ENCODE measurements around the gene FKBP2.
A peak's percentile ranks its signal among the peaks of the same experiment; 100 is the strongest.
"Not testable (repeated sequence)": the region's sequence is repeated elsewhere in the genome, so short reads cannot be mapped to it uniquely, and the experiment has no call there.

Gene FKBP2

DNA sequence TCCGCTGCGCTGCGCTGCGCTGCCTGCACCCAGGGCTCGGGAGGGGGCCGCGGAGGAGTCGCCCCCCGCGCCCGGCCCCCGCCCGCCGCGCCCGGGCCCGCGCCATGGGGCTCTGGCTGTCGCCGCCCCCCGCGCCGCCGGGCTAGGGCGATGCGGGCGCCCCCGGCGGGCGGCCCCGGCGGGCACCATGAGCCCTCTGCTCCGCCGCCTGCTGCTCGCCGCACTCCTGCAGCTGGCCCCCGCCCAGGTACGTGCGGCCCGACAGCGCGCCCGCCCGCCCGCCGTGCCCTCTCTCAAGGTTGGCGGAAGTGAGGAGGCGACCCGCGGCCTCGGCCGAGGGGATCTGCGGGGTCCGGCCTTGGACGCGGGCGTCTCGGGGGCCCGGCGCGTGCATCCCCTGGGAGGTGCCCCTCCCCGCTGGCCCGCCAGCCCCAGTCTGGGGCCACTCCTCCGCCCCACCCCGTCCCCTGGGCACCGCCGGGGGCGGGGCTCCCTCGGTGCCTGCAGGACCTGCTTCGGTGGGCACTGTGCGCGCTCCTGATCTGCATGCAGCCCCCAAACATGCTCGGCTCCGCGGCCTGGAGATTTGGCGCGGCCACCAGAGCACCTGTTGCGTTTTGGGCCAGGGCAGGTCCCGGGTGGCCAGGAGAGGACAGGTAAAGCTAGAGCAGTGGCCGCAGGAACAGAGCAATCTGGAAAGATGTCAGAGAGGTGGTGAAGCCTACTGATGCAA, 6.1 kb upstream of the FKBP2 start:
- DNase-seq (ENCODE audit: low spot score): peak; percentile 65

DNA sequence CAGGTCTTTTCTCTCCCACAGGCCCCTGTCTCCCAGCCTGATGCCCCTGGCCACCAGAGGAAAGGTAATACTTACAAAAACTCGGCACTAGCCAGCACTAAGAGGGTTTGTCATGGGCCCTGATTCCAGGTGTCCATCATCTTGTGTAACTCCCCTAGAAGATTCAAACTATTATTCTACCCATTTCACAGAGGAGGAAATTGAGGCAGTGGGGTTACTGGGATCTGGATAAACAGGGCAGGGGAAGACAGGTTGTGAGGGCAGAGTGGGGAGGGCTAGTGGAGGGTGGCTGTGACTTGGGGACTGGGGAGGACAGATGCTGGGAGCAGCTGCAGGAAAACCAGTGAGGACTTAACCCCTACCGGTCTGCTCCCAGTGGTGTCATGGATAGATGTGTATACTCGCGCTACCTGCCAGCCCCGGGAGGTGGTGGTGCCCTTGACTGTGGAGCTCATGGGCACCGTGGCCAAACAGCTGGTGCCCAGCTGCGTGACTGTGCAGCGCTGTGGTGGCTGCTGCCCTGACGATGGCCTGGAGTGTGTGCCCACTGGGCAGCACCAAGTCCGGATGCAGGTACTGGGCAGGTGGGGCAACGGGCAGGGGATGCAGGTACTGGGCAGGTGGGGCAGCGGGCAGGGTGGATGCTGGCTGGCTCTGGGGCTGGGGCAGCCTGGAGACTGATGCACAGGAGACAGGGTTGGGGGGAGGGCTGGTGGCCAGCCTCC, 5.3 kb upstream of the FKBP2 start:
- no peak for DNase-seq (ENCODE audit: low spot score)

DNA sequence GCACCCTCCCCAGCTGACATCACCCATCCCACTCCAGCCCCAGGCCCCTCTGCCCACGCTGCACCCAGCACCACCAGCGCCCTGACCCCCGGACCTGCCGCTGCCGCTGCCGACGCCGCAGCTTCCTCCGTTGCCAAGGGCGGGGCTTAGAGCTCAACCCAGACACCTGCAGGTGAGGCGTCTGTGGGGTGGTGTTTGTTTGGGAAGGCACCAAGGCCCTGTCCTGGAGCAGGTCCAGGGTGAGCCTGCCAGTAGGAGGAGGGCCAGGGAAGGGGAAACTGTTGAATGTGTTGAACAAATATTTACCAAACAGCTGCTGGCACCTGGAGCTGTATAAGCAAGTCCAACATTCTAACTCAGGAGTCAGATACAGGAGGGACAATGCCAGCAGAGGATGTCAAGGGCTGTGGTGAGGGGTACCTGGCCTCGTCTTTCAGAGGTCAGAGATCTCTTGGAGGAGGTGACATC, 3.4 kb upstream of the FKBP2 start:
- DNase-seq (ENCODE audit: low spot score): no peak

DNA sequence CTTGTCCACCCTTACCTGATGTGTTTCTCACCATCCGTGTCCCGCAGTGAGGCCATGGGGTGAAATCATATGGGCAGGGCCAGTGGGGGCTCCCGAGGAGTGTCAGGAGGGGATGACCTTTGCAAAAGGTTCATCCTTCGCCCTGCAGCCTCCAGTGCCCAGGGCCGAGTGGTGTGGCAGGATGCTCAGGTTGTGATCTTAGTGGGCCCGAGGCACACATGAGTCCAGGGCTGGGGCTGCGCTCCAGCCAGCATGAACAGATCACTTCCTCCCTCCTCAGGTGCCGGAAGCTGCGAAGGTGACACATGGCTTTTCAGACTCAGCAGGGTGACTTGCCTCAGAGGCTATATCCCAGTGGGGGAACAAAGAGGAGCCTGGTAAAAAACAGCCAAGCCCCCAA, 2.8 kb upstream of the FKBP2 start:
- no peak for DNase-seq (ENCODE audit: low spot score)

DNA sequence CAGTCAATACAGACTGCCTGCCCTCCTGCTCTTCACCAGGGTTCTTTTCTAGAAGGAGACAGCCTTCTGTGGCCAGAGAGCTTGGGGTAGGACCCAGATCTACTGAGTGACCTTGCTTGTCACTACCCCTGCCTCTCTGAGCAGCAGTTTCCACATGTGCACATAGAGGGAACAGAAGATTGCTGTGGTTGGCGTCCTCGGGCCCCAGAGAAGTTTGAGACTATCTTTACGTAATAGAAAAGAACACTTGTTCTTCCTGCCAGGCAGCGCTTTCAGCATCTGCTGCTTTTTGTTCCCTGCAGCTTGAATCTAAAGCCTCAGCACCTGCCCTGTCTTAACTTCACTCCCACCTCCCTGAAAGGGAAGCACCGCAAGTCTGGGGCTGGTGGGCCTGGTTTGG, 1.9 kb upstream of the FKBP2 start:
- no peak for DNase-seq (ENCODE audit: low spot score)

DNA sequence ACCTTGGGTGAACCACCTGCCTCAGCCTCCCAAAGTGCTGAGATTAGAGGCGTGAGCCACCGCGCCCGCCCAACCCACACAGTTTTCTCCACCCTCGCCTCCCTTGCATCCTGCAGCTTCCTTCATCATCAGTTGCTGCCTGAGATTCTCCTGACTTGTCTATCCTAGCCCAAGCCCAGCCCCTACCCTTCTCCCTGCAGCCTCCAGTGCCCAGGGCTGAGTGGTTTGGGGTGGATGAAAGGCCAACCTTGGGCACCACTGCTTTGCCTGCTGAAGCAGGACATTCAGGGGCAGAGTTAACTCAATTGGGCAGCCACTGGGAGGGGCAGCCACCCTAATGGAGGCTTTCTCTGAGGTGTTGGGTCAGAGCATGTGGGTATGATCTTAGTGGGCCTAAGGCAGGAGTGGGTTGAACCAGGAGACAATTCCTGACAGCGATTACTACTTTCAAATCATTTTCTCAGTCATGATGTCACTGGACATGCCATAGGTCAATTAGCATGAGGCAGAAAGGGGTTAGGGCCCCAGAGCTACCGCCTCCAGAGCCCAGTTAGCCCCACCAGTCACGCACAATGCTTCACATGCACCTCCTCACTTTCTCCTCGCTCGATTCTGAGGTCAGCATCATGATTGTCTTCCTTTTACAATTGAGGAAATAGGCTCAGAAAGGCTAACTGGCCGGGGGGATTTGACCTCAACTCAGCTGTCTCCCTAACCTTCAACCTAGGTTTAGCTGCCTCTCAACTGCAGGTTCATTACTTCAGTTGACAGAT, 1.0 kb upstream of the FKBP2 start:
- DNase-seq (ENCODE audit: low spot score): peak; percentile 80

DNA sequence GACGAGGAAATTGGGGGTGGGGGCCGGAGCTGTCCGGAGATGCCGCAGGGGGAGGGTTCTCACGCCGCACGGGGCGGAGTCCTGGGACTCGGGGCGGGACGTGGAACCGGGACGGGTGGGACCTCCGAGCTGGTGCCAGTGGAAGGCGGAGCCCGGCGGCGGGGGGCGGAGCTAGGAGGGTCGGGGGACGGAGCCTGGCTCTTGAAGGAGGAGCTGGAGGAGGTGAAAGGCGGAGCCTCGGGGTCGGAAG, 271 bp downstream of the FKBP2 start:
- peak; percentile 98 for DNase-seq (ENCODE audit: low spot score)

DNA sequence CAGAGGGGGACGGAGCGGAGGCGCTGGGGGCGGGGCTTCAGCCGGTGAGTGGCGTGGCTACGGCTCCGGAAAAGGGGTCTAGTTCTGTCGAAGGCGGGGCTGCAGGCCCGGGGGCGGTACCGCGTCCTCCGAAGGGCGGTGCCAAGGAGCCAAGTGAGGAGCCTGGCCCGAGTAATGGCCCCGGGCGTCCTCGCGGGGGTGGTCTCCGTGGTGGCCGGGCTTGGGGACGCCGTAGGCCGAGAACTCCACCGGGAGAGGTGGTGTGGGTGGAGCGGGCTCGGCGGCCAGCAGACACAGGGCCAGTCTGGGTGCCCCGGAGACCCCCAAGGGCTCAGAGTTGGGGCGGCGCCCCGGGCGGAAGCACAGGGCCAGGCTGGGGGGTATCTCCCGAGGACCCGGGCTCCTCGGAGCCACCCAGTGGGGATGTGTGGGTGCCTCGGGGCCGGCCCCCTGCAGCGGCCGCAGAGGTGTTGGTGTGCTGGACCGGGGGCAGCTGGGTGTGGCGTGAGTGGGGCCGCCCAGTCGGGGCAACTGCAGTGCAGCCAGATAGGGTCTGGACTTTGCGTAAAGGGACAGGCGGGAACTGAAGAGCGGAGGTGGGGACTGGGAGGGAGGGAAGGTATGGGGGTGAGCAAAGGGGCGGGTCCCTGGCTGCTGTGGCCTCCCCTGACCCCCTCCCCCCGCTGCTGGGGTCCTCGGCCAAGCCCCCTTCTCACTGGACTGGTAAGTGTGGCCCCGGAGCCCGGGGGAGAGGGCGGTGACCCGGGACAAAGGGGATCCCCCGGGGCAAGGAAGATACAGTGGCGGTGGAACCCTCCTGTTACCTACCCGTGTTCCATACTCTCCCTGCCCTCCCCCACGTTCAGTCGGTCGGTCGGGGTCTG, 838 bp downstream of the FKBP2 start:
- peak; percentile 64 for DNase-seq (ENCODE audit: low spot score)

DNA sequence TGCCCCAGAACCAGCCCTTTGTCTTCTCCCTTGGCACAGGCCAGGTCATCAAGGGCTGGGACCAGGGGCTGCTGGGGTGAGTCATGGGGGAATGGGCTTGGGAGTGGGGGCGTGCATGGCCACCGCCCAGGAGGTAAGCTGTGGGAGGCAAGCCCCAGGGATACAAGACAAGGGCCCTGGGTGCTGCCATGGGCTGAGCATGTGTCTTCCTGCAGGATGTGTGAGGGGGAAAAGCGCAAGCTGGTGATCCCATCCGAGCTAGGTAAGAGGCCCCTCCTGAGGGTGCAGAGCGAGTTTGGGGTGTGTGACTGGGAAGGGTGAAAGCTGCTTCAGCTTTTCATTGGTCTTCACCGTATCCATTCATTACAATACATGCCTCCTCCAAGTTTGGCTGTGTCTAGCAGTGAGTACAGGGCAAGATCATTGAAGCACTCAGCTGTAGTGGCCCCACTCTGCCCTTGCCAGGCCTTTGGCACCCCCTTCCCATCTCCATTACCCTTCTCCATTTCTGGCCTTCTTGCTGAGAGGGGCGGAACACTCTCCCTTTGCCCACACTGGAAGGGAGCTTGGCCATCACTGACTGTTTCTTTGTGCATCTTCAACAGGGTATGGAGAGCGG, 2.5 kb downstream of the FKBP2 start:
- no peak for DNase-seq (ENCODE audit: low spot score)

DNA sequence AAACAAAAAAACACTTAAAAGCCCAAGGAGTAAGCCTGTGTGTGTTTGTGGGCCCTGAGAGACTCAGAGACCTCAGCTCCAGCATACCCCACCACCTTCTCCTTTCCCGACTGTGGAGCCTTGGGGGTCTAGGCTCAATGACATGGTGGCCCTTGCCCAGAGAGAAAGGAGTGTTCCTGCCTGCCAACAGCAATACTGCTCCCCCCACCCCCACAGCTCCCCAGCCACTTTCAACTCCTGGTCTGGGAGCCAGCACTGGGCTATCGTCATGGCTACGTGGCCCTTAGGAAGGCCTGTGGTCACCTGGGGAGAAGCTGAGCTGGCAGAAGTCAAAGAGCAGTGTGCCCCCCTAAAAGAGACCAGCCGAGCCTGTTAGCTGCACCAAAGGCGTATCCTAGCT, 3.2 kb downstream of the FKBP2 start:
- no peak for DNase-seq (ENCODE audit: low spot score)

DNA sequence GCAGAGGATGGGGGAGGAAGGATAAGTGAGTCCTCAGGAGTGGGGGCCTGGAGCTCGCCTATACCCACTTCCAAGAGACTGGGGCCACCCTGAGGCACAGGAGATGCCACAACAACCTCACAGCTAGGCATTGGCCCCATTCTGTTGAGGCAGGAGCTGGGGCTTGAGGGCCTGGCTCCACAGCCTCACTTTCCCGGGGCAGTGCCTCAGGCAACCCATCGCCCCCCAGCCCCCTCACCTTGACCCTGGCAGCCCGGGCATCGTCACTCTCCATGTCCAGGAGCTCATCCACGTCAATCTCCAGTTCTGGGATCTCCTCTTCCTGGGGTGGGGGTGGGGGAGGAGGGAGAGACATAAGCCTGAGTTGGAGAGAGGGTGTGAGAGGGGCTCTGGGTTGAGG, 4.1 kb downstream of the FKBP2 start:
- DNase-seq (ENCODE audit: low spot score): no peak

DNA sequence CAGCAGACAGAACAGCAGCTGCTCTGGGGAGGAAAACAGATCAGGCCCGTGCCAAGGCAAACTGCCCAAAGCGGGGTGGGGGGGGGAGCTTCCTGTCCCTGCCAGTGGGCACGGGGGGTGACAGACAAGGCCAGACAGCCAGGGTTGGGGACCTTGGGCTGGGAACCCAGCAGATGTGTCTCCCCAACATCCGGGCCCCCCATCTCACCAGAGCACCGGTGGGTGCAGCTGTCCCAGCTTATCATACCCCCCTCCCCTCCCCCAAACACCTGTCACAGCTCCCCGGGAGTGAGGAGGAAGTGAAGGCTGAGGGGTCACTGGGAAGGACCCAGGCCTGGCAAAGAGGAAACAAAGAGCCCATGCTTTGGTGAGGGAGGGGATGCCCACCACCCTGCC, 4.5 kb downstream of the FKBP2 start:
- DNase-seq (ENCODE audit: low spot score): peak; percentile 58

DNA sequence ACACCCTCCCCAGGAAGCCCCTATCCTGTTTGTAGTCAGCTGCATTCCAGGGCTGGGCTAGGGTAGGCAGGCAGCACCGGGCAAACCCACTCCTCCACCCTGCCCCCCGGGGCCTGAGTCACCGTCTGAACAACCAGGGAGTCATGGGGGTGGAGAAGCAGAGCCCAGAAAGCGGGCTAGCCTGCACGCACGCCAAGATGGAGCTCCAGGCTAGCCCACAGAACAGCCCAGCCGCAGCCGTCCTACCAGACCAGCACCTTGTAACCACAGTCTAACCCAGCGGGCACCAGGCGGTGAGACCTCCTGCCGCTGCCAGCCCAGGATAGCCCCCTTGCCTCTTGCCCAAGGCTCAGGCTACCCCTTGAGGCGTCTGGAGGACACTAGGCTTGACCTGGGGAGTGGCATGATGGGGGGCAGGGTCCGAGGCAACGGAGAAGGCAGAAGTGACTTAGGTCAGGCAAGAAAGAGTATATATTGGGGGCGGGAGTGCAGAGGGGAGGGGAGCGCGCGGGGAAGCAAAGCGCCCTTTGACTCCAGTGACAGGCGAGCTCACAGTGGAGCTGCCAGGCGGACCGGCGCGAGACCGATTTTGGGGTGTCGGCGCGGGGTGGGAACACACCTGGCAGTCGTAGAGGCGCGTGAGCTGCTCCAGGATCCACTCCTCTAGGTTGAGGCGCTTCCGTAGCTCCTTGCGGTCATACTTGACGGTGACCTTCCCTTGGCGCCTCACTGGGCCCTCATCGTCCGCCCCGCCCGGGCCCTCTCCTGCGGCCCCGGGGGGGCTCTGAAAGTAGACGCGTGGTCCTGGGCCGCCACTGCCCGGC, 5.1 kb downstream of the FKBP2 start:
- DNase-seq (ENCODE audit: low spot score): peak; percentile 77

DNA sequence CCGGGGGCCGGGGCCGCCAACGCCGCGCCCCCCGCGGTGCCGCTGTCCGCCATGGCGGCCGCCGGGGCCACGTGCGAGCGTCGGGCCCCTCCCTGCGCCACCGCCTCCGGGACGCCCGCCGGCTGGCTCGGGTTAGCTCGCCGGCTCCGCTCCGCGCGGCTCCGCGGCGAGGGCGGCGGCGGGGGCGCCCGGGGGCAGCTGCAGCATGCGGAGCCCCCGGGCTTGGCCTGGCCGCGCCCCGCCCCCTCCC, 5.7 kb downstream of the FKBP2 start:
- not testable (repeated sequence) for DNase-seq (ENCODE audit: low spot score)

DNA sequence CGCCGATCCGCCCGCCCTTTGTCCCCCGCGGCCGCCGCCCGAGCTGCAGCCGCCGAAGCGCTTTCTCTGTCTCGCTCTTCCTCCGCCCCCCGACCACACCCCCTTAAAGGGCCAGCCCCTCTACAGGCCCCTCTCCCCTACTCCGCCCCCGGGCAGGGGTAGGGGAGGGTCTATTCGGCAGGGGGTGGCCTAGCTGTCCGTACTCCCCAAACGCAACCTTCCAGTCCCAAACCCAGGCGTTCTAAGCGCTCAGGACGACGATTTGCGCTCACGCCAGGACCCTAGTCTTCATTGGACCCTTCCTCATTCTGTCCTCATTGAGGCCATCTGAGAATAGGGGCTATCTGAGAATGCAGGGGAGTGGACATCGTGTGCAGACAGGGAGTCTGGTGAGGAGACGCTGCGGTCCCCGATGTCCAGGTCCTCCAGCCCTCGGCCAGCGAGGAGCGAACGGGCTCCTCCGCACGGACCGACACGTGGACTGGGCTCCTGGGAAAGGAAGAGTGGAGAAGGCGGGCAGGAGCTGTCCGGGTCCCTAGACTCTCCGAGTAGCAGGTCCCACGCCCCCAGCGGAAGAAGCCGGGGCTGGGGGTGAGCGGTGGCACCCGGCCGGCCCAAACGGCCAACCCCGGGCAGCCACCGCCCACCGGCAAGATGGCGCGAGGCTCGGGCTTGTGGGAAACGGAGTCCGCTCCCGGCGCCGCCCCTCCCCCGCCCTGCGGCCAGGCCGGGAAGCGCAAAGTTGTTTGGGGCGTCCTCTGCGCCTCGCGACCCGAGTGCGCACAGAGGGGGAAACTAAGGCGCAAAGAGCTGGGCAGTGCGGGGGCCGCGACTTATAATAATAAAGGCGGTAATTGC, 6.2 kb downstream of the FKBP2 start, which contains the start of gene PPP1R14B:
Gene PPP1R14B (minus strand): TSS at position 73 of the 858 bp plus-strand sequence. CDS start 270 bp downstream, outside the sequence.
- DNase-seq (ENCODE audit: low spot score): peak; percentile 87

DNA sequence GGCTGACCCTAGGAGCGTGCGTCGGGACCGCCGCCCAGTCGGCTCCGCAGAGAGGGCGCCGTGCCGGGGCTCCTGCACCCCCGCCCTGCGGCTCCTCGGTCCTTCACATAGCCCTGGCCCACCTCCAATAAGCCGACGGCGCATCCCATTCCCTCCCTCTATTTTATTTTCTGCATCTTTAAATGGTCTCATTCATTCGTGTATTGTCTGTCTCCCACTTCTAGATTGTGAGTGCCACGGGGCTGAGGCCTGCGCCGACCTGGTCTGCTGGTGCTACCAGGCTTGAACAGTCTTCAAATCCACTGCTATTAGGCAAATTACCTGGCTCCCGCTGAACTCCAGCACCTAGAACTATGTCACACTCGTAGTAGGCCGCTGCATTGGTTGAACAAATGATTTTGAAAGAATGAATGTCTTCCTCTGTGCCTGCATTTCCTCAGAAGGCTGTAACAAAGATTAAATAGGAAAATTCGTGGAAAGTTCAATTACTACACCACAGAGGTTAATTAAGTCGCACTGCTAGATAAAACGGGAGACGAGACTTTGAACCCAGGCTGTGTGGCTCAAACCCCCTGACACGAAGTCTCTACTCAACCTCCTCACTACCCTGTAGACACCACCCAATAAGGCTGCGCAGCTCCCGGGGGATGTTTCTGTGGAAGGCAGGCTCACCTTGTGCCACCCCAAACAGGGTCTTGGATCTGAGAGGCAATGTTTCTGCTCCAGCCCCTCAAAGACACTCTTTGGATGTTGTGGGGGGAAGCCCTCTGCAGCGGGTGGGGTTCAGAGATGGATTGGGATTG, 7.0 kb downstream of the FKBP2 start:
- no peak for DNase-seq (ENCODE audit: low spot score)

DNA sequence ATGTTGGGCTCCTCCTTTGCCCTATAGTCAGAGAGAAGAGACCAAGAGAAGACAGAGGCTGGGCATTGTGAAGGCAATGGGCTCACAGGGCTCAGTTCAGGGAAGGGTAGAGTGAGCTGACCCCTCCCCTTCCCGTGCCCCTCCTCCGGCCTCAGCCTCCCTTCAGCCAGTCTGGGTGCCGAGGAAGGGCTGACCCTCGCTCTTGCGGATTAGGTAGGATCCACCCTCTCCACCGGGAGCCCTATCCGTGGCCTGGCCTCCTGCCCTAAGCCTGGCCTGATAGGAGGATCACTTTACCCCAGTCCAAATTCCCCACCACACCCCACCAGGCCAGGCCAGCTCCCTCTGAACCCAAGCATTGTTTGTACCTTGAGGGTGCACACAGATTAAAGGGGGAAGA, 7.7 kb downstream of the FKBP2 start:
- DNase-seq (ENCODE audit: low spot score): no peak

DNA sequence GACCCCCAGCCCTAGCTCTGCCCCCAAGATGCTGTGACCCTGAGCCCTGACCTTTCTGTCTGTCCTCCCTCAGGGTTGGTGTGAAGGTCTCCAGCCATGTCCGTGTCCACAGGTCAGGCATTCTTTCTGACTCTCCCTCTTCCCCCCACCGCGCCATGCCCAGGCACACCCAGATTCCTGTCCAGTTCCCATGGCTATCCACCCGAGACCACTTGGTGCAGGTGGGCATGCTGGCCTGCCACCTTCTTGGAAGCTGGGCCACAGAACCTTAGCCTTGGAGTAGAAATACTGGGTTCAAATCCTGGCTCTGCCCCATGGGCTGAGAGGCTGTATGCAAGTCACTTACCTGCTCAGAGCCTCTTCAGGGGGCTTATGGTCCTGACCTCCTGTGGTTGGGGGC, 8.1 kb downstream of the FKBP2 start:
- no peak for DNase-seq (ENCODE audit: low spot score)
